PC-3 (cell line): ENCODE data around the gene INPPL1. TPM values are rescaled to one million over a fixed set of nuclear protein-coding genes. Genes with fewer than 3 reads are reported as not detected.

Source experiments
- ATAC-seq: fragments of 200-7000 bp; cut with Tn5 transposase; 2 replicates; pipeline ENCODE4 v1.9.1; 2020; ENCODE audit warnings: mild to moderate bottlenecking, moderate library complexity
- BruUV-seq: library from RNA; stranded (reverse); fragments of 400-500 nt; replicated peaks from 2 replicates; lab custom pipeline; 2021; lab: Mats Ljungman, UMichigan
- CTCF ChIA-PET: fragments of 300-600 bp; sonication (Branson Sonifier 250); formaldehyde crosslinking; loops from one replicate; lab custom pipeline; 2022; ENCODE audit warnings: antibody characterized with exemption; lab: Charles Lee
- POLR2A ChIA-PET: fragments of 300-600 bp; sonication (Branson Sonifier 250); formaldehyde crosslinking; loops from one replicate; lab custom pipeline; 2022; ENCODE audit warnings: antibody characterized with exemption; ENCODE audit not compliant: unreplicated experiment; lab: Charles Lee
- DNase-seq: peaks from one replicate; pipeline ENCODE4 v3.0.0-alpha.2; 2015
- H2AFZ ChIP-seq: fragments of 300-600 bp; sonication (generic); 2 replicates; pipeline ENCODE4 v1.6.0; 2016; ENCODE audit warnings: antibody characterized with exemption, low read length
- H3F3A ChIP-seq: fragments of 300-600 bp; sonication (generic); one replicate; pipeline ENCODE4 v1.6.0; 2017; ENCODE audit warnings: antibody characterized with exemption, low read length, control low read depth, mild to moderate bottlenecking; ENCODE audit not compliant: unreplicated experiment
- H3K27ac ChIP-seq: fragments of 300-600 bp; sonication (generic); 2 replicates; pipeline ENCODE4 v1.5.1; 2016; ENCODE audit warnings: mild to moderate bottlenecking, low read length
- H3K27me3 ChIP-seq: fragments of 300-600 bp; sonication (generic); 2 replicates; pipeline ENCODE4 v1.6.1; 2016; ENCODE audit warnings: low read length, mixed read lengths
- H3K36me3 ChIP-seq: fragments of 300-600 bp; sonication (generic); 2 replicates; pipeline ENCODE4 v1.6.1; 2016; ENCODE audit warnings: low read depth, mixed run types, low read length, mixed read lengths
- H3K4me1 ChIP-seq: fragments of 300-600 bp; sonication (generic); 2 replicates; pipeline ENCODE4 v1.5.1; 2016; ENCODE audit warnings: low read length; ENCODE audit not compliant: insufficient read depth
- H3K4me2 ChIP-seq: fragments of 300-600 bp; sonication (generic); 2 replicates; pipeline ENCODE4 v1.6.0; 2016; ENCODE audit warnings: low read length
- H3K4me3 ChIP-seq: fragments of 300-600 bp; sonication (generic); 2 replicates; pipeline ENCODE4 v1.5.1; 2016; ENCODE audit warnings: mild to moderate bottlenecking, low read length, mixed read lengths
- H3K79me2 ChIP-seq: fragments of 300-600 bp; sonication (generic); 2 replicates; pipeline ENCODE4 v1.6.1; 2017; ENCODE audit warnings: low read length, mixed read lengths
- H3K9ac ChIP-seq: fragments of 300-600 bp; sonication (generic); 2 replicates; pipeline ENCODE4 v1.6.0; 2016; ENCODE audit warnings: mild to moderate bottlenecking, low read length
- H3K9me2 ChIP-seq: fragments of 300-600 bp; sonication (generic); replicated peaks from 2 replicates; pipeline ENCODE4 v1.6.1; 2016; ENCODE audit warnings: mixed run types, low read length, mixed read lengths
- H3K9me3 ChIP-seq: fragments of 300-600 bp; sonication (generic); 2 replicates; pipeline ENCODE4 v1.6.1; 2016; ENCODE audit warnings: low read length, mixed read lengths
- H4K20me1 ChIP-seq: fragments of 300-600 bp; sonication (generic); 2 replicates; pipeline ENCODE4 v1.6.1; 2016; ENCODE audit warnings: low read length, mixed read lengths
- EZH2 ChIP-seq: fragments of 300-600 bp; sonication (generic); IDR thresholded peaks from one replicate; pipeline ENCODE4 v1.6.1; 2017; ENCODE audit warnings: antibody characterized with exemption, mild to moderate bottlenecking, low read length; ENCODE audit not compliant: unreplicated experiment
- EZH2phosphoT487 ChIP-seq: fragments of 300-600 bp; sonication (generic); IDR thresholded peaks from 2 replicates; pipeline ENCODE4 v1.6.1; 2018; ENCODE audit warnings: mild to moderate bottlenecking, antibody characterized with exemption, low read length, borderline replicate concordance
- intact Hi-C: fragments of 100-400 bp; cut with micrococcal nuclease; formaldehyde crosslinking; loops from 2 replicates; pipeline ENCODE4 v1.9.0; 2023
- total RNA-seq: library from RNA; depleted of rRNA; stranded (reverse); fragments of >200 nt; gene quantifications from 2 replicates; pipeline ENCODE4 v1.2.3, GENCODE V29; 2014
- TF ChIP-seq, protein P1 (sequence below): fragments of 300-600 bp; sonication (generic); conservative IDR thresholded peaks from 2 replicates; pipeline ENCODE4 v1.5.1; 2017; ENCODE audit warnings: antibody characterized with exemption, low read depth, mild to moderate bottlenecking, low read length

Gene INPPL1
- total RNA-seq, 1 experiment from 2014 or later, result 100 TPM

DNA sequence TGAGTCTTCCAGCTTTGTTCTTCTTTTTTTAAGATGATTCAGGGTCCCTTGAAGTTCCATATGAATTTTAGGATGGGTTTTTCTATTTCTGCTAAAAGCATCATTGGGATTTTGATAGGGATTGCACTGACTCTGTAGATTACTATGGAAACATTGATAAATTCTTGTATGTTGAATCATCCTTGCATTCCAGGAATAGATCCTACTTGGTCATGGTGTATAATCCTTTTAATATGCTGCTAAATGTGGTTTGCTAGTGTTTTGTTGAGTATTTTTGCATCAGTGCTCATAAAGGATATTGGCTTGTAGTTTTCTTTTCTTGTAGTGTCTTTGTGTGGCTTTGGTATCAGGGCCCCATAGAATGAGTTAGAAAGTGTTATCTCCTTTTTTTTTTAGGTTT lies 54.3 kb downstream of the INPPL1 start:
- Histone ChIP-seq H3K27ac (no peak overlapping the region), H3K79me2 (no peaks in the 10 kb centered on the region), H4K20me1 (no peaks in the 10 kb centered on the region), H3K27me3 (no peaks in the 10 kb centered on the region), H3K9me3 (no peaks in the 10 kb centered on the region), H3K9ac (no peak overlapping the region), H2AFZ (no peak overlapping the region), H3K36me3 (no peaks in the 10 kb centered on the region), H3F3A (no peaks in the 10 kb centered on the region), H3K4me2 (no peak overlapping the region), H3K9me2 (no peaks in the 10 kb centered on the region), H3K4me1 (peaks cover 8% of the 10 kb centered on the region), H3K4me3 (no peak overlapping the region)
- TF ChIP-seq EZH2phosphoT487, result no peak
- TF ChIP-seq, protein P1, sequence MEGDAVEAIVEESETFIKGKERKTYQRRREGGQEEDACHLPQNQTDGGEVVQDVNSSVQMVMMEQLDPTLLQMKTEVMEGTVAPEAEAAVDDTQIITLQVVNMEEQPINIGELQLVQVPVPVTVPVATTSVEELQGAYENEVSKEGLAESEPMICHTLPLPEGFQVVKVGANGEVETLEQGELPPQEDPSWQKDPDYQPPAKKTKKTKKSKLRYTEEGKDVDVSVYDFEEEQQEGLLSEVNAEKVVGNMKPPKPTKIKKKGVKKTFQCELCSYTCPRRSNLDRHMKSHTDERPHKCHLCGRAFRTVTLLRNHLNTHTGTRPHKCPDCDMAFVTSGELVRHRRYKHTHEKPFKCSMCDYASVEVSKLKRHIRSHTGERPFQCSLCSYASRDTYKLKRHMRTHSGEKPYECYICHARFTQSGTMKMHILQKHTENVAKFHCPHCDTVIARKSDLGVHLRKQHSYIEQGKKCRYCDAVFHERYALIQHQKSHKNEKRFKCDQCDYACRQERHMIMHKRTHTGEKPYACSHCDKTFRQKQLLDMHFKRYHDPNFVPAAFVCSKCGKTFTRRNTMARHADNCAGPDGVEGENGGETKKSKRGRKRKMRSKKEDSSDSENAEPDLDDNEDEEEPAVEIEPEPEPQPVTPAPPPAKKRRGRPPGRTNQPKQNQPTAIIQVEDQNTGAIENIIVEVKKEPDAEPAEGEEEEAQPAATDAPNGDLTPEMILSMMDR, result no peak
- TF ChIP-seq EZH2, result no peak
- CTCF ChIA-PET, result no interaction called here
- peak; percentile 50 for ATAC-seq
- BruUV-seq, result no TSS peak
- POLR2A ChIA-PET, result no interaction called here
- DNase-seq, result peak; percentile 62
- intact Hi-C loops, result no loop called here

DNA sequence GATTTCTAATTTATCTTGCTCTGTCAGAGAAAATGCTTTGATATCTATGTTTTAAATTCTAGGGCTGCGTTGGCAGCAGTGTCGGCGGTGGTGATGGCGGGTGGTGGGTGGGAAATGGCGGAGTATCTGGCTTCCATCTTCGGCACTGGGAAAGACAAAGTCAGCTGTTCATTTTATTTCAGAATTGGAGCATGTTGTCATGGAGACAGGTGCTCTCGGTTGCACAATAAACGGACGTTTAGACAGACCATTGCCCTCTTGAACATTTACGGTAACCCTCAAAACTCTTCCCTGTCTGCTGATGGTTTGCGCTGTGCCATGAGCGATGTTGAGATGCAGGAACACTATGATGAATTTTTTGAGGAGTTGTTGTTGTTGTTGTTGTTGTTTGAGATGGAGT lies 55.5 kb downstream of the INPPL1 start:
- no peaks in the 10 kb centered on the region for H3K9me2 ChIP-seq
- H3K79me2 ChIP-seq, result no peaks in the 10 kb centered on the region
- no peaks in the 10 kb centered on the region for H3K27me3 ChIP-seq
- POLR2A ChIA-PET, result no interaction called here
- peaks cover 8% of the 10 kb centered on the region for H3K4me1 ChIP-seq
- DNase-seq (no peak), ATAC-seq (no peak)
- no peak overlapping the region for H2AFZ ChIP-seq
- H3K9me3 ChIP-seq, result no peaks in the 10 kb centered on the region
- intact Hi-C loops, result no loop called here
- no TSS peak for BruUV-seq
- CTCF ChIA-PET, result no interaction called here
- H3K27ac ChIP-seq, result no peak overlapping the region
- TF ChIP-seq EZH2, result no peak
- TF ChIP-seq EZH2phosphoT487, result no peak
- TF ChIP-seq, protein P1, result no peak
- no peak overlapping the region for H3K9ac ChIP-seq
- no peak overlapping the region for H3K4me3 ChIP-seq
- no peaks in the 10 kb centered on the region for H3K36me3 ChIP-seq
- H3K4me2 ChIP-seq, result no peak overlapping the region
- H4K20me1 ChIP-seq, result no peaks in the 10 kb centered on the region
- no peaks in the 10 kb centered on the region for H3F3A ChIP-seq

DNA sequence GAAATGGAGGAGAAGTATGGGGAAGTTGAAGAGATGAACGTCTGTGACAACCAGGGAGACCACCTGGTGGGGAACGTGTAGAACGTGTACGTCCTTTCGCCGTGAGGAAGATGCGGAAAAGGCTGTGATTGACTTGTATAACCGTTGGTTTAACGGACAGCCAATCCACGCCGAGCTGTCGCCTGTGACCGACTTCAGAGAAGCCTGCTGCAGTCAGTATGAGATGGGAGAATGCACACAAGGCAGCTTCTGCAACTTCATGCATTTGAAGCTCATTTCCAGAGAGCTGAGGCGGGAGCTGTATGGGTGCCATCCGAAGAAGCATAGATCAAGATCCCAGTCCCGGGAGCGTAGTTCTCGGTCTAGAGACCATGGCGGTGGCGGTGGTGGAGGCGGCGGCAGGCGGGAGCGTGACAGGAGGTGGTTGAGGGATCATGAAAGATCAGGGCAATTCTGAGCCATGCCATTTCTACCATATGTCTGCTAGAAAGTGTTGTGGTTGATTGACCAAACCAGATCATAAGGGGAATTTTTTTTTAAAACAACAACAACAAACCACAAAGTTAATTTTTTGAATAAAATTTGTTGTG lies 56.3 kb downstream of the INPPL1 start:
- ATAC-seq, result no peak
- intact Hi-C loops, result no loop called here
- no peaks in the 10 kb centered on the region for H3K27me3 ChIP-seq
- H2AFZ ChIP-seq, result no peak overlapping the region
- DNase-seq, result no peak
- no peak overlapping the region for H3K9ac ChIP-seq
- no peak overlapping the region for H3K27ac ChIP-seq
- H4K20me1 ChIP-seq, result no peaks in the 10 kb centered on the region
- H3K9me3 ChIP-seq, result no peaks in the 10 kb centered on the region
- POLR2A ChIA-PET, result no interaction called here
- H3F3A ChIP-seq, result no peaks in the 10 kb centered on the region
- H3K9me2 ChIP-seq, result no peaks in the 10 kb centered on the region
- TF ChIP-seq, protein P1, result no peak
- TF ChIP-seq EZH2 (no peak), EZH2phosphoT487 (no peak)
- no peak overlapping the region for H3K4me3 ChIP-seq
- BruUV-seq, result no TSS peak
- H3K79me2 ChIP-seq, result no peaks in the 10 kb centered on the region
- no peak overlapping the region for H3K4me2 ChIP-seq
- CTCF ChIA-PET, result no interaction called here
- H3K4me1 ChIP-seq, result peaks cover 8% of the 10 kb centered on the region
- no peaks in the 10 kb centered on the region for H3K36me3 ChIP-seq
